Brain microvascular endothelial cell (primary cell): ENCODE data around the gene BMX.

ENCODE experiments used
- DNase-seq: peaks from one replicate; pipeline ENCODE4 v3.0.0-alpha.2; 2020
- H3K27ac ChIP-seq: fragments of 250-450 bp; sonication (Bioruptor Pico); 2 replicates; pipeline ENCODE4 v1.5.1; 2020; ENCODE audit warnings: mild to moderate bottlenecking, moderate library complexity
- H3K27me3 ChIP-seq: fragments of 250-450 bp; sonication (Bioruptor Pico); replicated peaks from 2 replicates; pipeline ENCODE4 v1.5.1; 2020; ENCODE audit warnings: mild to moderate bottlenecking
- H3K36me3 ChIP-seq: fragments of 250-450 bp; sonication (Bioruptor Pico); replicated peaks from 2 replicates; pipeline ENCODE4 v1.5.1; 2020; ENCODE audit warnings: mild to moderate bottlenecking
- H3K4me3 ChIP-seq: 2 replicates; pipeline ENCODE4 v1.5.1; 2011; ENCODE audit warnings: low read depth, mild to moderate bottlenecking, control low read depth, low read length, moderate library complexity
- CTCF ChIP-seq: IDR thresholded peaks from 2 replicates; pipeline ENCODE4 v1.5.1; 2011; ENCODE audit warnings: low read depth, mild to moderate bottlenecking, moderate library complexity, low read length, control low read depth, inconsistent platforms; ENCODE audit errors: missing control alignments
- in situ Hi-C: cut with HindIII; loops from 2 replicates; pipeline ENCODE4 v1.10.0; 2017; ENCODE audit warnings: low sequenced_read_pairs, low pct_ligation_motif_present

Gene BMX

GRCh38 chrX:15500497-15500966 lies at the start of gene BMX:
BMX (plus strand) TSS chrX:15500807; CDS start chrX:15508354, 7,547 bp downstream.
- no peak for DNase-seq
- Histone ChIP-seq H3K27me3 (no peaks in the 10 kb centered on the region), H3K27ac (no peak within 1 kb of the TSS), H3K36me3 (no peaks in the 10 kb centered on the region), H3K4me3 (no peak within 1 kb of the TSS)
- in situ Hi-C loops, result no loop called here
- no peak for TF ChIP-seq CTCF

- no peak for DNase-seq
- Histone ChIP-seq H3K4me3 (no peak overlapping the region), H3K27ac (no peak overlapping the region), H3K27me3 (no peaks in the 10 kb centered on the region), H3K36me3 (no peaks in the 10 kb centered on the region)
- no peak for TF ChIP-seq CTCF
- in situ Hi-C loops, result no loop called here
Measured at GRCh38 chrX:15451913-15452312, 48.7 kb upstream of the BMX start.

GRCh38 chrX:15464704-15465103 lies 35.9 kb upstream of the BMX start:
- Histone ChIP-seq H3K27ac (no peak overlapping the region), H3K4me3 (no peak overlapping the region), H3K36me3 (no peaks in the 10 kb centered on the region), H3K27me3 (no peaks in the 10 kb centered on the region)
- in situ Hi-C loops, result no loop called here
- no peak for DNase-seq
- no peak for TF ChIP-seq CTCF

- Histone ChIP-seq H3K4me3 (no peak overlapping the region), H3K27ac (no peak overlapping the region), H3K27me3 (no peaks in the 10 kb centered on the region), H3K36me3 (no peaks in the 10 kb centered on the region)
- in situ Hi-C loops, result no loop called here
- no peak for TF ChIP-seq CTCF
- DNase-seq, result no peak
Measured at GRCh38 chrX:15465347-15465746, 35.3 kb upstream of the BMX start.

GRCh38 chrX:15465896-15466651 lies 34.5 kb upstream of the BMX start:
- H3K27ac ChIP-seq, result no peak overlapping the region
- no peaks in the 10 kb centered on the region for H3K27me3 ChIP-seq
- H3K4me3 ChIP-seq, result no peak overlapping the region
- in situ Hi-C loops, result no loop called here
- H3K36me3 ChIP-seq, result no peaks in the 10 kb centered on the region
- TF ChIP-seq CTCF, result peak; percentile 15
- DNase-seq, result no peak

- Histone ChIP-seq H3K4me3 (no peak overlapping the region), H3K27ac (no peak overlapping the region), H3K27me3 (no peaks in the 10 kb centered on the region), H3K36me3 (no peaks in the 10 kb centered on the region)
- DNase-seq, result peak; percentile 20
- TF ChIP-seq CTCF, result peak; percentile 32
- in situ Hi-C loops, result no loop called here
Measured at GRCh38 chrX:15468036-15468435, 32.6 kb upstream of the BMX start.
